K562 (cell line): ENCODE results near the gene NR1I3. TPM values are rescaled to one million over a fixed set of nuclear protein-coding genes. Genes with fewer than 3 reads are reported as not detected.
A peak's percentile ranks its signal among the peaks of the same experiment; 100 is the strongest.

Experiments used
- ATF7 ChIP-seq: fragments of 450-650 bp; IDR thresholded peaks from 2 replicates; pipeline ENCODE4 v1.7.1; 2014; ENCODE audit warnings: mild to moderate bottlenecking, moderate library complexity
- CBX1 ChIP-seq: sonication (generic); IDR thresholded peaks from 2 replicates; pipeline ENCODE4 v1.6.1; 2016; ENCODE audit warnings: antibody characterized with exemption, low read depth, mild to moderate bottlenecking
- CBX3 ChIP-seq, 2 experiments: IDR thresholded peaks; 1 replicate in 1 of 2; 2 replicates in 1 of 2; pipeline ENCODE4 v1.6.1; 2012; ENCODE audit warnings: inconsistent platforms in 2 of 2, low read length in 2 of 2, borderline replicate concordance in 1 of 2, control low read depth in 1 of 2
- ESRRA ChIP-seq: fragments of 450-650 bp; IDR thresholded peaks from 2 replicates; pipeline ENCODE4 v1.6.1; 2014; ENCODE audit warnings: low read depth, mild to moderate bottlenecking, moderate library complexity, borderline replicate concordance
- HDGF ChIP-seq: fragments of 450-650 bp; IDR thresholded peaks from 2 replicates; pipeline ENCODE4 v1.6.1; 2016
- L3MBTL2 ChIP-seq: fragments of 450-650 bp; IDR thresholded peaks from 2 replicates; pipeline ENCODE4 v1.6.1; 2016; ENCODE audit warnings: mild to moderate bottlenecking, moderate library complexity
- MTA1 ChIP-seq: fragments of 450-650 bp; IDR thresholded peaks from 2 replicates; pipeline ENCODE4 v1.6.1; 2017; ENCODE audit warnings: borderline replicate concordance
- NELFE ChIP-seq: IDR thresholded peaks from 2 replicates; pipeline ENCODE4 v1.6.1; 2011; ENCODE audit warnings: mild to moderate bottlenecking; ENCODE audit not compliant: insufficient read depth, insufficient read length
- NEUROD1 ChIP-seq: fragments of 150-350 bp; IDR thresholded peaks from 2 replicates; pipeline ENCODE4 v1.6.1; 2014; ENCODE audit warnings: borderline replicate concordance, low read length, low read depth; ENCODE audit not compliant: partially characterized antibody
- NR2C2 ChIP-seq, 2 experiments: fragments of 200-800 bp in 1 of 2; sonication (Bioruptor generic) in 1 of 2; sonication (generic) in 1 of 2; formaldehyde crosslinking in 1 of 2; IDR thresholded peaks; 2 replicates each; pipeline versions ENCODE4 v1.6.1 to v1.8.0; 2016 to 2022; ENCODE audit warnings: mild to moderate bottlenecking in 1 of 2, missing compliant biosample characterization in 1 of 2, missing genetic modification characterization in 1 of 2, missing genetic modification reagents in 1 of 2
- SMARCB1 ChIP-seq: IDR thresholded peaks from 2 replicates; pipeline ENCODE4 v1.6.1; 2011; ENCODE audit warnings: improper control_type of control experiment, low read depth; ENCODE audit not compliant: insufficient read length
- ZFP91 ChIP-seq: sonication (generic); formaldehyde crosslinking; IDR thresholded peaks from 2 replicates; pipeline ENCODE4 v1.8.0; 2022; ENCODE audit warnings: mild to moderate bottlenecking, missing genetic modification reagents
- ZNF384 ChIP-seq: IDR thresholded peaks from 2 replicates; pipeline ENCODE4 v1.6.1; 2012; ENCODE audit warnings: low read depth, low read length, improper control_type of control experiment
- ZNF507 ChIP-seq: conservative IDR thresholded peaks from 2 replicates; pipeline ENCODE4 v1.6.1; 2017; ENCODE audit warnings: missing genetic modification characterization, missing compliant biosample characterization
- ZNF644 ChIP-seq: fragments of 200-800 bp; sonication (Bioruptor generic); IDR thresholded peaks from 2 replicates; pipeline ENCODE4 v1.6.1; 2016; ENCODE audit warnings: low read depth, missing genetic modification characterization, missing compliant biosample characterization
- polyA plus RNA-seq, 8 experiments: library from polyadenylated mRNA; depleted of rRNA in 4 of 8; stranded (reverse) in 5 of 8; unstranded in 3 of 8; fragments of >200 nt; fragmentation: Nextera tagmentation in 2 of 8; fragmentation: Illumina TruSeq in 1 of 8; extraction: Ambion mirVana in 2 of 8; extraction: Trizol in 1 of 8; gene quantifications; 2 replicates each; pipeline versions ENCODE4 v1.2.1 to v1.2.3, GENCODE V29; 2011 to 2014; ENCODE audit warnings: inconsistent platforms in 1 of 8, missing spikeins in 1 of 8
- total RNA-seq, 7 experiments: library from RNA; depleted of rRNA in 6 of 7; stranded (reverse); fragments of >200 nt in 6 of 7; fragmentation: Illumina TruSeq in 2 of 7; extraction: Trizol in 2 of 7; gene quantifications; 2 replicates each; pipeline versions ENCODE4 v1.2.1 to v1.2.3, GENCODE V29; 2011 to 2021; ENCODE audit warnings: low replicate concordance in 1 of 7
- TF ChIP-seq, protein P1 (sequence below): fragments of 250-450 bp; sonication (Bioruptor Pico); IDR thresholded peaks from 2 replicates; pipeline ENCODE4 v1.8.0; 2022; ENCODE audit warnings: inconsistent platforms
- TF ChIP-seq, protein P2 (sequence below): fragments of 450-650 bp; IDR thresholded peaks from 2 replicates; pipeline ENCODE4 v1.6.1; 2016; ENCODE audit warnings: missing biosample characterization, missing genetic modification characterization
- TF ChIP-seq, protein P3 (sequence below), 3 experiments: fragments of 200-800 bp in 1 of 3; fragments of 250-450 bp in 1 of 3; fragments of 450-650 bp in 1 of 3; sonication (Bioruptor Pico) in 1 of 3; sonication (Bioruptor generic) in 1 of 3; formaldehyde crosslinking in 1 of 3; IDR thresholded peaks; 2 replicates each; pipeline versions ENCODE4 v1.6.1 to v1.8.0; 2016 to 2022; ENCODE audit warnings: mild to moderate bottlenecking in 2 of 3, missing genetic modification characterization in 2 of 3, missing compliant biosample characterization in 1 of 3, moderate library complexity in 1 of 3

NR1I3 gene
- total and polyA plus RNA-seq, 9 of the 15 experiments (the other 6 are each of a cell fraction or from before 2014, with no cell fraction given), result 0.11 TPM; not detected in 8

DNA sequence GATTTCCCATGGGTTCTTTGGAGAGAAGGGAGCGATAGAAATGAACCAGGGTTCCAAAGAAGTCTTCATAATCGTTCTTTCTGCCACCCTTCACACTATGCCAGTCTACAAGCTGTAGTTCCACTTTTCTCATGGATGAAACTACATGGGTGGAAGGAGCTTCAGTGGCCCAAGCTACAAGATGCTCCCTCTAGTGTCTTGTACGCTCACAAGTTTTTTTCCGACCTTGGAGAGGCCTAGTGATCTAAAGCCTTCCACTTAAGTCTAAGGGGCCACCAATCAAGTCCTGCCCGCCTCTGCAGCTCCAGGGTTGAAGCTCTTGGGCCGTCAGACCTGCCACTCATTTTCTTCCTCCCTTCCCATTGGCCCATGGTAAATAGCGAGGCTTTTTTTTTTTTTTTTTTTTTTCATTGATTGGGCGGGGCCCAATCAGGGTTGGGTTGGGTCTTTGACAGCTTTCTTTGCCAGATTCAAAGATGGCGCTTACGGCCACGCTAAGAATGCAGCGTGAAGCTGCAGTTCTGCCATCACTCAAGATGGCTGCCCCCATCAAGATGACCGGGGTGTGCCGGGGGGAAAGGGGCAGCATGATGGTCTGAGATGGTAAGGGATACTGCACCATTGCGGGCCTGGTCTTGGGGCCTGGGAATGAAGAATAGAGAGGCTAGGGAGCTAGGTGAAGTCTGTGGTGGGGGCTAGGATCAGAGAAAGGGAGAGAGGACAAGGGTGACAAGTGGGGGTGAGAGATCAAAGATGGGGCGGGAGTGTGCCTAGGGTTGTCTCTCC, 12.3 kb downstream of the NR1I3 start, which contains the start of gene TOMM40L (continued):
- TF ChIP-seq, protein P1, sequence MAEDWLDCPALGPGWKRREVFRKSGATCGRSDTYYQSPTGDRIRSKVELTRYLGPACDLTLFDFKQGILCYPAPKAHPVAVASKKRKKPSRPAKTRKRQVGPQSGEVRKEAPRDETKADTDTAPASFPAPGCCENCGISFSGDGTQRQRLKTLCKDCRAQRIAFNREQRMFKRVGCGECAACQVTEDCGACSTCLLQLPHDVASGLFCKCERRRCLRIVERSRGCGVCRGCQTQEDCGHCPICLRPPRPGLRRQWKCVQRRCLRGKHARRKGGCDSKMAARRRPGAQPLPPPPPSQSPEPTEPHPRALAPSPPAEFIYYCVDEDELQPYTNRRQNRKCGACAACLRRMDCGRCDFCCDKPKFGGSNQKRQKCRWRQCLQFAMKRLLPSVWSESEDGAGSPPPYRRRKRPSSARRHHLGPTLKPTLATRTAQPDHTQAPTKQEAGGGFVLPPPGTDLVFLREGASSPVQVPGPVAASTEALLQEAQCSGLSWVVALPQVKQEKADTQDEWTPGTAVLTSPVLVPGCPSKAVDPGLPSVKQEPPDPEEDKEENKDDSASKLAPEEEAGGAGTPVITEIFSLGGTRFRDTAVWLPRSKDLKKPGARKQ, result no peak
- TF ChIP-seq CBX3 (IDR thresholded peaks at IDR 0.05; ENCODE audit: borderline replicate concordance in 1 of 2, low read length in 2 of 2), result peak in 1 of 2 experiments; percentile 8; a peak in 1 of 3 replicates
- TF ChIP-seq ZNF644 (tag), result peak; percentile 83
- TF ChIP-seq ZFP91, result no peak
- no peak for TF ChIP-seq CBX1
- no peak for TF ChIP-seq NELFE
- TF ChIP-seq, protein P2, sequence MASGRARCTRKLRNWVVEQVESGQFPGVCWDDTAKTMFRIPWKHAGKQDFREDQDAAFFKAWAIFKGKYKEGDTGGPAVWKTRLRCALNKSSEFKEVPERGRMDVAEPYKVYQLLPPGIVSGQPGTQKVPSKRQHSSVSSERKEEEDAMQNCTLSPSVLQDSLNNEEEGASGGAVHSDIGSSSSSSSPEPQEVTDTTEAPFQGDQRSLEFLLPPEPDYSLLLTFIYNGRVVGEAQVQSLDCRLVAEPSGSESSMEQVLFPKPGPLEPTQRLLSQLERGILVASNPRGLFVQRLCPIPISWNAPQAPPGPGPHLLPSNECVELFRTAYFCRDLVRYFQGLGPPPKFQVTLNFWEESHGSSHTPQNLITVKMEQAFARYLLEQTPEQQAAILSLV (tag), result no peak
- peak; percentile 100 for TF ChIP-seq ZNF384
- no peak for TF ChIP-seq L3MBTL2
- TF ChIP-seq, protein P3, sequence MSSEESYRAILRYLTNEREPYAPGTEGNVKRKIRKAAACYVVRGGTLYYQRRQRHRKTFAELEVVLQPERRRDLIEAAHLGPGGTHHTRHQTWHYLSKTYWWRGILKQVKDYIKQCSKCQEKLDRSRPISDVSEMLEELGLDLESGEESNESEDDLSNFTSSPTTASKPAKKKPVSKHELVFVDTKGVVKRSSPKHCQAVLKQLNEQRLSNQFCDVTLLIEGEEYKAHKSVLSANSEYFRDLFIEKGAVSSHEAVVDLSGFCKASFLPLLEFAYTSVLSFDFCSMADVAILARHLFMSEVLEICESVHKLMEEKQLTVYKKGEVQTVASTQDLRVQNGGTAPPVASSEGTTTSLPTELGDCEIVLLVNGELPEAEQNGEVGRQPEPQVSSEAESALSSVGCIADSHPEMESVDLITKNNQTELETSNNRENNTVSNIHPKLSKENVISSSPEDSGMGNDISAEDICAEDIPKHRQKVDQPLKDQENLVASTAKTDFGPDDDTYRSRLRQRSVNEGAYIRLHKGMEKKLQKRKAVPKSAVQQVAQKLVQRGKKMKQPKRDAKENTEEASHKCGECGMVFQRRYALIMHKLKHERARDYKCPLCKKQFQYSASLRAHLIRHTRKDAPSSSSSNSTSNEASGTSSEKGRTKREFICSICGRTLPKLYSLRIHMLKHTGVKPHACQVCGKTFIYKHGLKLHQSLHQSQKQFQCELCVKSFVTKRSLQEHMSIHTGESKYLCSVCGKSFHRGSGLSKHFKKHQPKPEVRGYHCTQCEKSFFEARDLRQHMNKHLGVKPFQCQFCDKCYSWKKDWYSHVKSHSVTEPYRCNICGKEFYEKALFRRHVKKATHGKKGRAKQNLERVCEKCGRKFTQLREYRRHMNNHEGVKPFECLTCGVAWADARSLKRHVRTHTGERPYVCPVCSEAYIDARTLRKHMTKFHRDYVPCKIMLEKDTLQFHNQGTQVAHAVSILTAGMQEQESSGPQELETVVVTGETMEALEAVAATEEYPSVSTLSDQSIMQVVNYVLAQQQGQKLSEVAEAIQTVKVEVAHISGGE (CRISPR knock-in tag; IDR thresholded peaks at IDR 0.05), result peak in 1 of 3 experiments; percentile 68; a peak in 2 of 6 replicates
- TF ChIP-seq HDGF, result no peak; the same call in 1 of the 2 replicates
- no peak for TF ChIP-seq SMARCB1
- TF ChIP-seq NR2C2 (CRISPR knock-in tag; IDR thresholded peaks at IDR 0.05), result no peak
- TF ChIP-seq NR2C2 (tag; IDR thresholded peaks at IDR 0.05), result peak; percentile 84
- peak; percentile 89 for TF ChIP-seq ESRRA
- TF ChIP-seq MTA1, result 0 out of 2 replicates have a peak, but pooled peaks have one; percentile 10
- TF ChIP-seq ZNF507 (tag), result no peak
- TF ChIP-seq NEUROD1, result peak; percentile 82
- TF ChIP-seq ATF7, result peak; percentile 66
